ENCODE data around the gene POC1B. TPM values are rescaled to one million over a fixed set of nuclear protein-coding genes. Genes with fewer than 3 reads are reported as not detected.
A peak's percentile ranks its signal among the peaks of the same experiment; 100 is the strongest.

POC1B gene
- total RNA-seq, 1 experiment from 2014 or later, result 25.0 TPM

DNA sequence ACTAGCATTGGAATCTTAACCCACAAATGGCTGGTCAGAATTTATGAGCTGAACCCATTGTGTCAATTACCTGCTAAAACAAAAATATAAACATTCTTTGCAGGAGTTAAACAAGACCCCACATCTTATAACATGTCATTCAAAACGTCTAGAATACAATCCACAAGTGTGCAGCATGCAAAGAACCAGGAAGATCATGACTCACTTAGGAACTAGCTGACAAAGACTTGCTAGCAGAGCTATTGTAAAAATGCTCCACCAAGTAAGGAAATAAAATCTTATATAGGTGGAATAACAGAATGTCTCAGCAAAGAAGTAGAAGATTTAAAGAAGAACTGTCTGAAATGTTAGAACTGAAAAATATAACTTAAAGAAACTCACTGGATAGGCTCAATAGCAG, 26.5 kb upstream of the POC1B start:
- Histone ChIP-seq H3K4me2 (ENCODE audit: low read length) (no peak overlapping the region), H3K79me2 (ENCODE audit: low read length) (no peaks in the 10 kb centered on the region), H3K27me3 (ENCODE audit: low read length) (no peaks in the 10 kb centered on the region), H3K9me3 (ENCODE audit: low read length) (no peaks in the 10 kb centered on the region), H3K4me3 (ENCODE audit: low read length) (no peak overlapping the region), H2AFZ (ENCODE audit: low read length) (no peak overlapping the region), H3K4me1 (ENCODE audit: insufficient read depth, low read length) (no peaks in the 10 kb centered on the region; the same call in 1 of the 2 replicates), H3K36me3 (ENCODE audit: low read depth, low read length) (no peaks in the 10 kb centered on the region), H3K27ac (ENCODE audit: low read length) (no peak overlapping the region), H4K20me1 (ENCODE audit: low read length) (no peaks in the 10 kb centered on the region), H3F3A (ENCODE audit: low read length, unreplicated experiment) (no peaks in the 10 kb centered on the region), H3K9ac (ENCODE audit: low read length) (no peak overlapping the region), H3K9me2 (replicated peaks; ENCODE audit: low read length) (no peaks in the 10 kb centered on the region)
- DNase-seq (peak; percentile 32), ATAC-seq (0 out of 2 replicates have a peak, but pooled peaks have one; percentile 40)
- TF ChIP-seq, protein P1, sequence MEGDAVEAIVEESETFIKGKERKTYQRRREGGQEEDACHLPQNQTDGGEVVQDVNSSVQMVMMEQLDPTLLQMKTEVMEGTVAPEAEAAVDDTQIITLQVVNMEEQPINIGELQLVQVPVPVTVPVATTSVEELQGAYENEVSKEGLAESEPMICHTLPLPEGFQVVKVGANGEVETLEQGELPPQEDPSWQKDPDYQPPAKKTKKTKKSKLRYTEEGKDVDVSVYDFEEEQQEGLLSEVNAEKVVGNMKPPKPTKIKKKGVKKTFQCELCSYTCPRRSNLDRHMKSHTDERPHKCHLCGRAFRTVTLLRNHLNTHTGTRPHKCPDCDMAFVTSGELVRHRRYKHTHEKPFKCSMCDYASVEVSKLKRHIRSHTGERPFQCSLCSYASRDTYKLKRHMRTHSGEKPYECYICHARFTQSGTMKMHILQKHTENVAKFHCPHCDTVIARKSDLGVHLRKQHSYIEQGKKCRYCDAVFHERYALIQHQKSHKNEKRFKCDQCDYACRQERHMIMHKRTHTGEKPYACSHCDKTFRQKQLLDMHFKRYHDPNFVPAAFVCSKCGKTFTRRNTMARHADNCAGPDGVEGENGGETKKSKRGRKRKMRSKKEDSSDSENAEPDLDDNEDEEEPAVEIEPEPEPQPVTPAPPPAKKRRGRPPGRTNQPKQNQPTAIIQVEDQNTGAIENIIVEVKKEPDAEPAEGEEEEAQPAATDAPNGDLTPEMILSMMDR (conservative IDR thresholded peaks at IDR 0.05; ENCODE audit: low read depth, low read length), result no peak
- TF ChIP-seq EZH2phosphoT487 (IDR thresholded peaks at IDR 0.05; ENCODE audit: borderline replicate concordance, low read length) (no peak), EZH2 (IDR thresholded peaks at IDR 0.05; ENCODE audit: low read length, unreplicated experiment) (no peak)
- CTCF ChIA-PET, result no interaction called here
- POLR2A ChIA-PET (ENCODE audit: unreplicated experiment), result no interaction called here
- intact Hi-C loops (cut with micrococcal nuclease), result no loop called here
- BruUV-seq (replicated peaks), result no TSS peak

DNA sequence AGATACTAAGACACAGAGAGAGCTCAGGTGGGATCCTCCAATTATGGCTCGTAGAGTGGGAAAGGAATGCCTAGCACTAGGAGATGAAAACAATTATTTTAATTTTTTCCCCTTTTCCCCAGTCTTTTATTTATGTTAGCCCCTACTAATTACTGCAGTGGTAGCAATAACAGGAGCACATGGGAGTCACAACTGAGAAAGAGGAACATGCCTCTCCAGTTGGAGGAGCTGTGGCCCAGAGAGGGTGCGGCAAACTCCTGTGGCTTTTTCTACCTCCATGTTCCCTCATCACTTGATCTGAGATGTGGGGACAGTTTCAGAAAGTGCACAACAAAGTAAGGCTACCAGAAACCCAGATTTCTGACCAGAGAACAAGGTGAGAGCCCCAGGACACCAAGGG, 25.9 kb upstream of the POC1B start:
- Histone ChIP-seq H3F3A (ENCODE audit: low read length, unreplicated experiment) (no peaks in the 10 kb centered on the region), H4K20me1 (ENCODE audit: low read length) (no peaks in the 10 kb centered on the region), H3K9ac (ENCODE audit: low read length) (no peak overlapping the region), H3K9me3 (ENCODE audit: low read length) (no peaks in the 10 kb centered on the region), H3K4me1 (ENCODE audit: insufficient read depth, low read length) (no peaks in the 10 kb centered on the region; the same call in 1 of the 2 replicates), H3K79me2 (ENCODE audit: low read length) (no peaks in the 10 kb centered on the region), H3K4me2 (ENCODE audit: low read length) (no peak overlapping the region), H3K27ac (ENCODE audit: low read length) (no peak overlapping the region), H3K9me2 (replicated peaks; ENCODE audit: low read length) (no peaks in the 10 kb centered on the region), H3K27me3 (ENCODE audit: low read length) (no peaks in the 10 kb centered on the region), H3K36me3 (ENCODE audit: low read depth, low read length) (no peaks in the 10 kb centered on the region), H3K4me3 (ENCODE audit: low read length) (no peak overlapping the region), H2AFZ (ENCODE audit: low read length) (no peak overlapping the region)
- POLR2A ChIA-PET (ENCODE audit: unreplicated experiment), result no interaction called here
- no peak for ATAC-seq
- BruUV-seq (replicated peaks), result no TSS peak
- TF ChIP-seq, protein P1 (conservative IDR thresholded peaks at IDR 0.05; ENCODE audit: low read depth, low read length), result no peak
- TF ChIP-seq EZH2 (IDR thresholded peaks at IDR 0.05; ENCODE audit: low read length, unreplicated experiment), result no peak
- TF ChIP-seq EZH2phosphoT487 (IDR thresholded peaks at IDR 0.05; ENCODE audit: borderline replicate concordance, low read length), result no peak
- intact Hi-C loops (cut with micrococcal nuclease), result no loop called here
- CTCF ChIA-PET, result no interaction called here
- DNase-seq, result no peak

GRCh38 chr12:89547101-89547500, 21.3 kb upstream of the POC1B start:
- POLR2A ChIA-PET (ENCODE audit: unreplicated experiment), result no interaction called here
- Histone ChIP-seq H3K9ac (ENCODE audit: low read length) (no peak overlapping the region), H3K4me3 (ENCODE audit: low read length) (no peak overlapping the region), H3K79me2 (ENCODE audit: low read length) (no peaks in the 10 kb centered on the region), H3K4me2 (ENCODE audit: low read length) (no peak overlapping the region), H3K27me3 (ENCODE audit: low read length) (no peaks in the 10 kb centered on the region), H3K9me3 (ENCODE audit: low read length) (no peaks in the 10 kb centered on the region), H3K27ac (ENCODE audit: low read length) (no peak overlapping the region), H3F3A (ENCODE audit: low read length, unreplicated experiment) (no peaks in the 10 kb centered on the region), H3K4me1 (ENCODE audit: insufficient read depth, low read length) (peaks cover 6% of the 10 kb centered on the region), H2AFZ (ENCODE audit: low read length) (no peak overlapping the region), H3K36me3 (ENCODE audit: low read depth, low read length) (no peaks in the 10 kb centered on the region), H3K9me2 (replicated peaks; ENCODE audit: low read length) (no peaks in the 10 kb centered on the region), H4K20me1 (ENCODE audit: low read length) (no peaks in the 10 kb centered on the region)
- CTCF ChIA-PET, result no interaction called here
- intact Hi-C loops (cut with micrococcal nuclease), result no loop called here
- no TSS peak for BruUV-seq (replicated peaks)
- TF ChIP-seq EZH2phosphoT487 (IDR thresholded peaks at IDR 0.05; ENCODE audit: borderline replicate concordance, low read length) (no peak), EZH2 (IDR thresholded peaks at IDR 0.05; ENCODE audit: low read length, unreplicated experiment) (no peak)
- TF ChIP-seq, protein P1 (conservative IDR thresholded peaks at IDR 0.05; ENCODE audit: low read depth, low read length), result no peak
- DNase-seq (no peak), ATAC-seq (no peak)

Measured in PC-3 (cell line).